Activated naive CD4-positive, alpha-beta T cell treated with anti-CD3 and anti-CD28 coated beads, Interleukin-2, amount 50 U/mL, for 24 hours (primary cell): Measurements from ENCODE around the gene ZNF443.
"Not testable (repeated sequence)": the region's sequence is repeated elsewhere in the genome, so short reads cannot be mapped to it uniquely, and the experiment has no call there.

Experiments used
- H3K27ac Mint-ChIP-seq: one replicate; pipeline ENCODE4 v1.8.0; 2021; ENCODE audit warnings: mild to moderate bottlenecking, mixed read lengths
- H3K27me3 Mint-ChIP-seq: one replicate; pipeline ENCODE4 v1.8.0; 2021; ENCODE audit warnings: mixed read lengths
- H3K36me3 Mint-ChIP-seq: one replicate; pipeline ENCODE4 v1.8.0; 2021; ENCODE audit warnings: mixed read lengths
- H3K4me1 Mint-ChIP-seq: one replicate; pipeline ENCODE4 v1.8.0; 2021; ENCODE audit warnings: mixed read lengths
- H3K4me3 Mint-ChIP-seq: one replicate; pipeline ENCODE4 v1.8.0; 2021; ENCODE audit warnings: mild to moderate bottlenecking, mixed read lengths
- H3K9me3 Mint-ChIP-seq: one replicate; pipeline ENCODE4 v1.8.0; 2021; ENCODE audit warnings: mixed read lengths

Gene ZNF443

DNA sequence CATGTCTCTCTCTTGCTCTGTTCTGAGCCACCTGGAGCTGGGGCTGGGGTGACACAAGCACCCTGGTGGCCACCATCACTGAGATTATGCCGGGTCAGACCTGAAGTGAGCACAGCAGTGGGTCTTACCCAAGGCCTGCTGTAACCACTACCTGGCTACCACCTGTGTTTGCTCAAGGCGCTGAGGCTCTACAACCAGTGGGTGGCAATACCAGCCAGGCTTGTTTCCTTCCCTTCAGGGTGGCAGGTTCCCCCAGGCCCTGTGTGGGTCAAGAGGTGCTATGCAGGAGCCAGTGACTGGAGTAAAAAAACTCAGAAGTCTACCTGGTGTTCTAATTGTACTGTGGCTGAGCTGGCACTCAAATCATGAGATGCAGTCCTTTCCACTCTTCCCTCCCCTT, 8.0 kb upstream of the ZNF443 start:
- Mint-ChIP-seq H3K4me3 (no peak overlapping the region), H3K27me3 (no peaks in the 10 kb centered on the region), H3K36me3 (peaks cover 18% of the 10 kb centered on the region), H3K4me1 (no peaks in the 10 kb centered on the region), H3K9me3 (peaks cover 19% of the 10 kb centered on the region), H3K27ac (no peak overlapping the region)

DNA sequence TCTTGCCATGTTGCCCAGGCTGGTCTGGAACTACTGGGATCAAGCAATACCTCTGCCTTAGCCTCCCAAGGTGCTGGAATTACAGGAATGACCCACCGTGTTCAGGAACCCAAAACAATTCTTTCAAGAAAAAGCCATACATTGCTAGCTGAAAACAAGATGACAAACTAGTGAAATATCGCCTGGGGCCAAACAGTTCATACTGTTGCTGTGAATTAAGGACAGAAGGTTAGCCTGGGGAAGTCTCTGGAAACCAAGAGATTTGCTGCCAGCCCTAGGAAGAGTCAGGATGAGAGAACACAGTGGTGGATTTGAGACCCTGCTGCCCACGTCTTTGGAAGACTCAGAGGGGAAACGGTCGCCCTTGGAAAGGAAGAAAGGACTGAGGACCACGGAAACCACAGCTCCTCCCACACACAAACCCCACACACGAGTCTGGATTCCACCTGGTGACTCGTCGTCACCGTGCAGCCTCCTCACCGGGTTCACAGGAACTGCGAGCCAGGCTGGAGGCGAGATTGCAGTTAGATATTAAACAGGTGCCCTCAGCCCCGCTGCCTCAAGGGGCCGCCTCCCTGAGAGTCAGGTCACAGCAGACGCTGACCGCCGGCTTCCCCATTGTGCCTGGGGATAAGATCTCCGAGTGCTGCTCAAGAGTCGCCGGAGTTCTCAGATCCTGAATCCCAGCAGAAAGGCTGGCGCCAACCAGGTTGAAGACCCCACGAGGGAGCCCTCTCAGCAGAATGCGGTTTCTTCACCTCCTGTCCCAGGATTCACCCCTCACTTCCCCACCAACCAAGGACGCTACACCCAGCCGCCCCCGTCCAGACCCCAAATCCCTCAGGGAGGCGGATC, 908 bp downstream of the ZNF443 start:
- H3K4me1 Mint-ChIP-seq = peaks cover 36% of the 10 kb centered on the region
- not testable (repeated sequence) for H3K27me3 Mint-ChIP-seq, H3K9me3 Mint-ChIP-seq, H3K27ac Mint-ChIP-seq
- peaks cover 11% of the 10 kb centered on the region for H3K36me3 Mint-ChIP-seq
- peak overlapping the region; percentile 82 for H3K4me3 Mint-ChIP-seq

DNA sequence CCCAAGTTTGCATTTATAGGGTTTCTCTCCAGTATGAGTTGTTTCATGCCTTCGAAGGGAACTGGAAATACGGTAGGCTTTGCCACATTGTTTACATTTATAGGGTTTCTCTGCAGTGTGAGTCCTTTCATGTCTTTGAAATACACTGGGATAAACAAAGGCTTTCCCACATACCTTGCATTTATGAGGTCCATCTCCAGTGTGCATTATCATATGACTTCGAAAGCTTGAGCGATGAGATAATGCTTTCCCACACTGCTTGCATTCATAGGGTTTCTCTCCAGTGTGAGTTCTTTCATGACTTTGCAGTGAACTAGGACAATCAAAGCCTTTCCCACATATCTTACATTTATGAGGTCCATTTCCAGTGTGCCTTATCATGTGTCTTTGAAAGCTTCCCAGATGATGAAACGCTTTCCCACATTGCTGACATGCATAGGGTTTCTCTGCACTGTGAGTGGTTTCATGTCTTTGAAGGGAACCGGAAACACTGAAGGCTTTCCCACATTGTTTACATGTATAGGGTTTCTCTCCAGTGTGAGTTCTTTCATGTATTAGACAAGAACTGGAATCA, 10.0 kb downstream of the ZNF443 start:
- H3K4me1 Mint-ChIP-seq, H3K27ac Mint-ChIP-seq, H3K4me3 Mint-ChIP-seq, H3K27me3 Mint-ChIP-seq: not testable (repeated sequence)
- H3K9me3 Mint-ChIP-seq = peaks cover 18% of the 10 kb centered on the region
- H3K36me3 Mint-ChIP-seq = peaks cover 49% of the 10 kb centered on the region

- Mint-ChIP-seq H3K27ac (no peak overlapping the region), H3K4me3 (no peak overlapping the region), H3K4me1 (no peaks in the 10 kb centered on the region), H3K9me3 (peaks cover 11% of the 10 kb centered on the region), H3K36me3 (peaks cover 38% of the 10 kb centered on the region), H3K27me3 (no peaks in the 10 kb centered on the region)
These were observed 14.9 kb downstream of the ZNF443 start for GRCh38 chr19:12425888-12426274.

DNA sequence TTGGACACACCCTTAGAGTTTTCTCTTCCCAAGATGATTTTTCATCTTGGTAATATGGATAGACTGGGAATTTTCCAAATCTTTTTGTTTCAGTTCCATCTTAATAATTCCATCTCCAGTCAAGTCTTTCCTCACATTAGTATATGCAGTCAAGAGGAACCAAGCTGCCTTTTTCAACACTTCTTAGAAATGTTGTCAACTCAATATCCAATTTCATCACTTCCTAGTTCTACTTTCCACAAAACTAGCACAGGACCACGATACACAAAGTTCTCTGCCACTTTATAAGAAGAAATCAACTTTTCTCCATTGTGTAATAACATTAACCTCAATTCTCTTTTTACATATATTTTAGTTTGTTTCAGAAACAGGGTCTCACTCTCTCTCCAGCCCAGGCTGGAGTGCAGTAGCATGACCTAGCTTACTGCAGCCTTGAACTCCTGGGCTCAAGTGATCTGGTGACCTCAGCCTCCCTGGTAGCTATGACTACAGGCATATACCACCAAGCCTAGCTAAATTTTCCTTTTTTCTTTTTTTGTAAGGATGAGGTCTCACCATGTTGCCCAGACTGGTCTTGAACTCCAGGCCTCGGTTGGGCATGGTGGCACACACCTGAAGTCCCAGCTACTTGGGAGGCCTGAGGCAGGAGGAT, 15.5 kb downstream of the ZNF443 start:
- H3K9me3 Mint-ChIP-seq = peaks cover 11% of the 10 kb centered on the region
- H3K27ac Mint-ChIP-seq = no peak overlapping the region
- no peak overlapping the region for H3K4me3 Mint-ChIP-seq
- no peaks in the 10 kb centered on the region for H3K27me3 Mint-ChIP-seq
- H3K36me3 Mint-ChIP-seq = peaks cover 34% of the 10 kb centered on the region
- H3K4me1 Mint-ChIP-seq = no peaks in the 10 kb centered on the region

DNA sequence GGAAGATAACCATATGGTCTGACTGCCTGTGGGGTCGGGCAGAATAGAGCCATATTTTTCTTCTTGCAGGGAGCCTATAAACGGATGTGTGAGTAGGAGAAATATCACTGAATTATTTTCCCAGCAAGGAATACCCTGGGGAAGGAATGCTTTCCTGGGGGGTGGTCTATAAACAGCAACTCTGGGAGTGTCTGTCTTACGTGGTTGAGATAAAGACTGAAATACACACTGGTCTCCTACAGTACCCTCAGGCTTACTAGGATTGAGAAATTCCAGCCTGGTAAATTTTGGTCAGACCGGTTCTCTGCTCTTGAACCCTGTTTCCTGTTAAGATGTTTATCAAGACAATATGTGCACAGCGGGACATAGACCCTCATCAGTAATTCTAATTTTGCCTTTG, 23.5 kb downstream of the ZNF443 start:
- not testable (repeated sequence) for H3K4me1 Mint-ChIP-seq, H3K27me3 Mint-ChIP-seq, H3K27ac Mint-ChIP-seq, H3K9me3 Mint-ChIP-seq, H3K4me3 Mint-ChIP-seq
- H3K36me3 Mint-ChIP-seq = peaks cover 12% of the 10 kb centered on the region

- Mint-ChIP-seq H3K27ac (no peak overlapping the region), H3K4me3 (no peak overlapping the region), H3K9me3 (peaks cover 10% of the 10 kb centered on the region), H3K27me3 (no peaks in the 10 kb centered on the region), H3K36me3 (peaks cover 4% of the 10 kb centered on the region), H3K4me1 (no peaks in the 10 kb centered on the region)
These were observed 28.9 kb downstream of the ZNF443 start for GRCh38 chr19:12411893-12412292.

GRCh38 chr19:12400633-12401502, 40.0 kb downstream of the ZNF443 start, which contains the start of gene ZNF799:
Gene ZNF799 (minus strand): TSS chr19:12401271. CDS start chr19:12401070, 201 bp downstream.
- Mint-ChIP-seq H3K4me1 (peaks cover 26% of the 10 kb centered on the region), H3K27me3 (no peaks in the 10 kb centered on the region), H3K9me3 (no peaks in the 10 kb centered on the region), H3K36me3 (peaks cover 12% of the 10 kb centered on the region), H3K4me3 (peak within 1 kb of the TSS; percentile 93), H3K27ac (peak within 1 kb of the TSS; percentile 89)

- not testable (repeated sequence) for H3K27me3 Mint-ChIP-seq, H3K27ac Mint-ChIP-seq, H3K9me3 Mint-ChIP-seq
- peaks cover 16% of the 10 kb centered on the region for H3K36me3 Mint-ChIP-seq
- H3K4me1 Mint-ChIP-seq = peaks cover 30% of the 10 kb centered on the region
- peak overlapping the region; percentile 85 for H3K4me3 Mint-ChIP-seq
These were observed 40.8 kb downstream of the ZNF443 start for GRCh38 chr19:12399901-12400632.

GRCh38 chr19:12391148-12391547, 49.7 kb downstream of the ZNF443 start:
- Mint-ChIP-seq H3K36me3 (peaks cover 46% of the 10 kb centered on the region), H3K9me3 (peaks cover 12% of the 10 kb centered on the region)
- H3K27me3 Mint-ChIP-seq, H3K4me3 Mint-ChIP-seq, H3K4me1 Mint-ChIP-seq, H3K27ac Mint-ChIP-seq: not testable (repeated sequence)

- not testable (repeated sequence) for H3K9me3 Mint-ChIP-seq, H3K27me3 Mint-ChIP-seq, H3K4me3 Mint-ChIP-seq, H3K27ac Mint-ChIP-seq, H3K4me1 Mint-ChIP-seq
- peaks cover 33% of the 10 kb centered on the region for H3K36me3 Mint-ChIP-seq
These were observed 54.5 kb downstream of the ZNF443 start for GRCh38 chr19:12386365-12386764.

DNA sequence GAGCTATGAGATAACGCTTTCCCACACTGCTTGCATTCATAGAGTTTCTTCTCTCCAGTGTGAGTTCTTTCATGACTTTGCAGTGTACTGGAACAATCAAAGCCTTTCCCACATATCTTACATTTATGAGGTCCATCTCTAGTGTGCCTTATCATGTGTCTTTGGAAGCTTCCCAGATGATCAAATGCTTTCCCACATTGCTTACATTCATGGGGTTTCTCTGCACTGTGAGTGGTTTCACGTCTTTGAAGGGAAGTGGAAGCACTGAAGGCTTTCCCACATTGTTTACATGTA, 60.4 kb downstream of the ZNF443 start:
- peaks cover 14% of the 10 kb centered on the region for H3K9me3 Mint-ChIP-seq
- H3K4me3 Mint-ChIP-seq = no peak overlapping the region
- no peak overlapping the region for H3K27ac Mint-ChIP-seq
- no peaks in the 10 kb centered on the region for H3K27me3 Mint-ChIP-seq
- peaks cover 39% of the 10 kb centered on the region for H3K36me3 Mint-ChIP-seq
- H3K4me1 Mint-ChIP-seq = no peaks in the 10 kb centered on the region

- Mint-ChIP-seq H3K36me3 (peaks cover 37% of the 10 kb centered on the region), H3K27me3 (no peaks in the 10 kb centered on the region), H3K27ac (no peak overlapping the region), H3K9me3 (peaks cover 14% of the 10 kb centered on the region), H3K4me3 (no peak overlapping the region), H3K4me1 (no peaks in the 10 kb centered on the region)
These were observed 60.9 kb downstream of the ZNF443 start for GRCh38 chr19:12379732-12380443.
